Motor neuron (in vitro differentiated cells): ENCODE results near the gene ADPRS. TPM values are rescaled to one million over a fixed set of nuclear protein-coding genes. Genes with fewer than 3 reads are reported as not detected.
A peak's percentile ranks its signal among the peaks of the same experiment; 100 is the strongest.

ENCODE experiments used
- ATAC-seq, 8 experiments: fragments of 200-7000 bp; cut with Tn5 transposase; replicated peaks in 6 of 8; 2 replicates each; pipeline ENCODE4 v1.8.0; 2021; ENCODE audit warnings: mild to moderate bottlenecking in 8 of 8, moderate library complexity in 8 of 8
- H3K27ac ChIP-seq, 2 donors: fragments of 250-450 bp; sonication (Bioruptor Pico); 2 replicates each; pipeline ENCODE4 v1.9.0; 2021; ENCODE audit warnings: antibody characterized with exemption in 2 of 2, mild to moderate bottlenecking in 2 of 2, moderate library complexity in 1 of 2
- H3K4me1 ChIP-seq, 2 donors: fragments of 250-450 bp; sonication (Bioruptor Pico); replicated peaks in 1 of 2; 2 replicates each; pipeline ENCODE4 v1.6.1; 2021; ENCODE audit warnings: antibody characterized with exemption in 2 of 2, mild to moderate bottlenecking in 2 of 2, moderate library complexity in 1 of 2
- H3K4me3 ChIP-seq, 5 donors: fragments of 250-450 bp; sonication (Bioruptor Pico); 2 replicates each; pipeline ENCODE4 v1.9.0; 2021; ENCODE audit warnings: antibody characterized with exemption in 5 of 5, mild to moderate bottlenecking in 5 of 5, moderate library complexity in 4 of 5
- WGBS, 10 experiments: fragments of 450-650 bp; shearing (Covaris generic); methylation state at CpG; one replicate each; pipeline ENCODE4 v1.0.0; 2022; 5-methylcytosine and 5-hydroxymethylcytosine counted together
- in situ Hi-C, 9 experiments: fragments of 400-800 bp; cut with MboI; loops; one replicate each; pipeline ENCODE4 v1.15.0; 2021; ENCODE audit warnings: low sequenced_read_pairs in 9 of 9, low pct_unique_long_range_greater_than_20kb in 2 of 9; ENCODE audit not compliant: unreplicated experiment in 9 of 9
- total RNA-seq, 8 experiments: library from RNA; unstranded; fragments of 300-600 nt; gene quantifications; 2 replicates each; pipeline versions ENCODE4 v1.2.3 to v1.2.4, GENCODE V29; 2022

The ADPRS gene
- total RNA-seq, 8 experiments from 2014 or later, result 21.7 to 45.8 (median 38.6) TPM

DNA sequence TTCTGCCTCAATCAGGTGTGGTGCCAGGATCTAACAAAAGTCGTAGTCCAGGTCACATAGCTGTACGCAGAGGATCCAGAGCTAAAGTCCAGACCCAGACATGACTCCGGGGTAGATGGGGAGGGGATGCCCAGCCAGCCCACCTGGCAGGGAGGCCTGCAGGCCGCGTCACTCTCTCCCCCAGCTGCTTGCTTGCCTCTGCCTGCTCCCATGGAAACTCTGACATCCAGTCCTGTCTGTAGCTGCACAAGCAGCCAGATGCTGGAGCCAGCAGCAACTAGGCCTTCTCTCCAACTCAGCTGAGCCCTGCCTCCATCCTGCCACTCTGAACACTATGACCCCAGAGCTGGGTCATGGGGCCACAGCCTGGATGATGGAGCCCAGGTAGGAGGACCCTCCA lies 28.2 kb downstream of the ADPRS start:
- H3K27ac ChIP-seq, result no peak overlapping the region
- in situ Hi-C loops, result loop anchor here in 3 of 9 experiments (25.0 kb wide), 2 partner anchors 170 to 295 kb away; no protein-coding TSS in a partner anchor
- H3K4me3 ChIP-seq, result no peak overlapping the region
- 70 to 100% (median 83%) methylated on average over 1 to 5 of the region's 5 CpGs; no CpG with 5 or more reads in 5 of the 10 experiments for WGBS, 10 experiments
- H3K4me1 ChIP-seq, result peaks cover 0 to 6% of the 10 kb centered on the region in 2 donors
- peak in 4 of 8 experiments; percentile 8 to 71 (median 36) for ATAC-seq

DNA sequence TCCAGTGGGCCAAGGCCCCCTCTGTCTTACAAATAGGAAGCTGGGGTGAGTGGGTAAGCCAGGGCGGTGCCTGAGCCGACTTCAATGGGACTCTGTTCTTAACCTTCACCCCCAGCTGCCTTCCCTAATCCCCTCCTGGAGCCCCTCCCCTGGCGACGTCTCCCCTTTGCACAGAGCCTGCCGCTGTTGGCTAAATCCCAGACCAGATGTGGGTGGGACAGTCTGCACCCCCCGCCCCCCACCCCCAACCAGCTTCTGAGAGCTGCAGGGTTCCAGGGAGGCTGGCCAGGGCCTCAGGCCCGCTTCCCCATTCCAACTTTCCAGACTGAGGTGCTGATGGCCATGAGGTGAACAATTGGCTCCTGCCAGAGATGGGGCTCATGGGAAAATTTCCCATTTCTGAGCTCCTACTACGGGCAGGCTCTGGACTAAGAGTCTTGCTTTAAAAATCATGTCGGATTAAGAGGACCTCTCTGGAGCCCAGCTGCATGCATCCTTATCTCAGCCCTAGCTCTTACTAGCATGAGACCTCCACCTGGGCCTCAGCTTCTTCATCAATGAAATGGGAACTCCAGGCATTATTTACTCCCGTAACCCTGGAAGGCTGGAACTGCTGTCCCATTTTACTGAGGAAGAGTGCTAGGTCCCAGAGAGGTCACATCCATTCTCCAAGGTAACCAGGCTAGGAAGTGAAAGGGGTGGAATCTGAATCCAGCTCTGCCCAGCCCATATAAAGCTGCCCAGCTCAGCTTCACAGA lies 29.9 kb downstream of the ADPRS start:
- WGBS, 10 experiments, result 70 to 100% (median 80%) methylated on average over 1 to 5 of the region's 10 CpGs; no CpG with 5 or more reads in 2 of the 10 experiments
- in situ Hi-C loops, result loop anchor here in 3 of 9 experiments (25.0 kb wide), 2 partner anchors 169 to 294 kb away; no protein-coding TSS in a partner anchor
- H3K27ac ChIP-seq, result no peak overlapping the region
- peaks cover 13 to 18% of the 10 kb centered on the region in 2 donors for H3K4me1 ChIP-seq
- ATAC-seq, result peak in 1 of 8 experiments; percentile 23
- no peak overlapping the region for H3K4me3 ChIP-seq

DNA sequence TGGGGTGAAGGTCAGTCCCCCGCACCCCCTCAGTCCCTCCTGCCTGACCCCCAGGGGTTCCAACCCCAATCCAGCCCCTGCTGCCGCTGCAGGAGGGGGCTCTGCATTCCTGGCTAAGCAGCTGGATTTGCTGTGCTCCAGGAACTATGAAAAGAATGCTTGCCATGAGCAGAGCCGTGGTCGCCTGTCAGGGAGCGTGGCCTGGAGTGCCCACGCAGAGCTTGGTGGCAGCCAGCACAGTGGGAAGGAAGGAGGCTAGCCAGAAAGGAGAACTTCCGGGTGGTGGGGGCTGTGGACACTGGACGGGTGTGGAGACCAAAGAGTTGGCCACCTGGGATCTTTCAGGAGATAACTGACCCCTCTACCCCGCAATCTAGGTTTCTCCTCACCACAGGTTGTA lies 30.8 kb downstream of the ADPRS start:
- Histone ChIP-seq H3K27ac (no peak overlapping the region), H3K4me3 (no peak overlapping the region), H3K4me1 (peaks cover 13 to 18% of the 10 kb centered on the region in 2 donors)
- ATAC-seq, result no peak
- in situ Hi-C loops, result loop anchor here in 3 of 9 experiments (25.0 kb wide), 2 partner anchors 168 to 293 kb away; no protein-coding TSS in a partner anchor
- 56 to 75% (median 65%) methylated on average over 4 to 8 of the region's 9 CpGs; no CpG with 5 or more reads in 6 of the 10 experiments for WGBS, 10 experiments

DNA sequence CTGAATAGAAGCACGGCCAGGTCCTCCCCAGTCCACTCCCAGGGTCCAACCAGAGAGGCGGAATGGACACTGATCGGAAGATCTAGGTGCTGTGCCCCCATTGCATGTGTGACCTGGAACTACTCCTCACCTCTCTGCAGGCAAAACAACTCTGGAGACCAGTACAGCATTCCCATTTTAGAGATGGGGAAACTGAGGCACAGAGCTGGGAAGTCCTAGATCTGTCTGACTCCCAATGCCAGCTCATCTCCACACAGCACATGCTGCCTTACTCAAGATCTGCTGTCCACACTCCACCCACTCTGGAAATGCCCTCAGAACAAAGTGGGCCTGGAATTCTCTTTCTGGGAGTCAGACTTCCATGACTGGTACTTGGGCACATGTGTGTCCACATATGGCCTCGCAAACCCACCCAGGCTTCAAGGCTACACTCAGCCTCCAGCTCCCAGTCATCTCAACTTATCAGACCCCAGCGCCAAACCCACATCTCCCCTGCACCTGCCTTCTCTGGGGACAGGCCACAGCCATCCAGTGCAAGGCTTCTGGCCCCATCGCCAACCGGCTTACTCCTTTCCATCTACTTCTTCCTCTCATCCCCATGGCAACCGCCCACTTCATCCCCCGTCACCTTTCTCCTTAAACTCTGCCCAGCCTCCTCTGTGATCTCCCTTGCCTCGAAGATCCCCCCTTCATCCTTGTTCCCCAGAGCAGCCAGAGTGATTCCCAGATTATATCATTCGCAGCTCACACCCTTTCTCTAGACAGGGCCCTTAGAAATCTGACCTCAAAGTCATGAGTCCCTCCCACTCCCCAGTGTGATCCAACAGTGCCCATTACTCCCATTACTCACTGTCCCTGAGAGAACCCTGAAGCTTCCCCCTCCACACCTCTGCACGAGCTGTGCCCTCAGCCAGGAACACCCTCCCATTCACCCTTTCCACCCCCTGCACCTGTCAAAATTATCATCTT lies 33.7 kb downstream of the ADPRS start:
- H3K4me1 ChIP-seq, result peaks cover 13 to 23% of the 10 kb centered on the region in 2 donors
- no peak overlapping the region for H3K27ac ChIP-seq
- H3K4me3 ChIP-seq, result no peak overlapping the region
- WGBS, 10 experiments, result 64 to 80% (median 72%) methylated on average over 2 to 11 of the region's 12 CpGs; no CpG with 5 or more reads in 4 of the 10 experiments
- peak in 5 of 8 experiments; percentile 17 to 73 (median 34) for ATAC-seq
- in situ Hi-C loops, result loop anchor here in 3 of 9 experiments (25.0 kb wide), 2 partner anchors 165 to 290 kb away; no protein-coding TSS in a partner anchor

DNA sequence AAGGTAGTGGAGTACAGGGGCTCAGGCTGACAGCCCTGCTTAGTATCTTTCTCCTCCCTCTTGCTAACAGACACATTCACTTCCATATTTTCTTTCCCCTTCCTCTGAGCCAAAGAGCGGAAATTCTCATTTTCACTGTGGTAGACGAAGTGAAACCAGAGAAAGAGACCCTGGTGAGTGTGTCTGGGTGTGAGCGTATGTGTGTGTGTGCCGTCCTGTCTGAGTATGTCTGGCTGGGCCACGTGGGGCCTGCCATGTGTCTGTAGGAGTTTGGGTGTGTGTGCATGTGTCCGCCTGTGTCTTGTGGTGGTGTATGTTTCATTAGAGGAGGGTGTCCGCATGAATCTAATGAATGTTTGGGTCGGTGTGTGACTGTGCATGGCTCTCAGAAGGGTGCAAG lies 34.7 kb downstream of the ADPRS start:
- peak in 3 of 8 experiments; percentile 1 to 65 (median 8) for ATAC-seq
- in situ Hi-C loops, result loop anchor here in 3 of 9 experiments (25.0 kb wide), 2 partner anchors 164 to 289 kb away; no protein-coding TSS in a partner anchor
- WGBS, 10 experiments, result 42 to 72% (median 53%) methylated on average over 3 to 5 of the region's 8 CpGs; no CpG with 5 or more reads in 5 of the 10 experiments
- H3K27ac ChIP-seq, result no peak overlapping the region
- H3K4me3 ChIP-seq, result no peak overlapping the region
- H3K4me1 ChIP-seq, result peaks cover 13 to 23% of the 10 kb centered on the region in 2 donors

DNA sequence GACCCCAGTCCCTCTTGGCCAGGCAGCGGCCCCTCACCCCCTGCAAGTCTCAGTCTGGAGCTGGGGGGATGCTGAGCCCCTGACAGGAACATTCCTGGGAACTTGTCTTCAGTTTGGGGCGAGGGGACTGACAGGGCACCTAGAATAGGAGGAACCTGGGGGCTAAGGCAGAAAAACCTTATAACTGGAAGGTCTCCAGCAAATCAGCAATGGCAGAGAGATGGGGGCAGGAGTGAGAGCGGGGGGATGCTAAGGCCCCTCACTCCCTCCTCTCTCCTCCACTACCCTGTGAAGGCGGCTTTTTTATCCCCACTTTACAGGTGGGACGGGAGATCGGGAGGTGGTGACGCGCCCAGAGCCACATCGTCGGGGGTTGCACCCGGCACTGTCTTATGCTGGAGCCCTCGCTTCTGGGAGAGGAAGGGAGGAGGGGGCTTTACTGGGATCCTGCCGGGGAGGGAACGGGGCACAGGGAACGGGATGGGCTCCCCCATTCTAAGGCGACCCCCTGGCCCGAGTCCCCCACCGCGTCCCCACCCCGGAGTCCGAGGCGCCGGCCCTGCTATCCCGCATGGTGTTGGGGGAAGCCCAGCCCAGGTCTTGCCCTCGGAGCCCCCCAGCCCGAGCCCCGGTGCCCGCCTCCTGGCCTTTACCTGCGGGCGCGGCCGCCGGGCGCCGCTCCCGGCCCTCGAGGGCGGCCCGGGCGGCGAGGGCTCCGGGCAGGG lies 35.9 kb downstream of the ADPRS start:
- Histone ChIP-seq H3K4me1 (peaks cover 13 to 23% of the 10 kb centered on the region in 2 donors), H3K27ac (no peak overlapping the region), H3K4me3 (peak overlapping the region in 2 of 5 donors; percentile 6 to 8)
- WGBS, 10 experiments, result 40 to 86% (median 63%) methylated on average over 1 to 6 of the region's 42 CpGs; no CpG with 5 or more reads in 6 of the 10 experiments
- in situ Hi-C loops, result loop anchor here in 3 of 9 experiments (25.0 kb wide), 2 partner anchors 163 to 288 kb away; no protein-coding TSS in a partner anchor
- ATAC-seq, result peak in 3 of 8 experiments; percentile 0 to 4 (median 1)

DNA sequence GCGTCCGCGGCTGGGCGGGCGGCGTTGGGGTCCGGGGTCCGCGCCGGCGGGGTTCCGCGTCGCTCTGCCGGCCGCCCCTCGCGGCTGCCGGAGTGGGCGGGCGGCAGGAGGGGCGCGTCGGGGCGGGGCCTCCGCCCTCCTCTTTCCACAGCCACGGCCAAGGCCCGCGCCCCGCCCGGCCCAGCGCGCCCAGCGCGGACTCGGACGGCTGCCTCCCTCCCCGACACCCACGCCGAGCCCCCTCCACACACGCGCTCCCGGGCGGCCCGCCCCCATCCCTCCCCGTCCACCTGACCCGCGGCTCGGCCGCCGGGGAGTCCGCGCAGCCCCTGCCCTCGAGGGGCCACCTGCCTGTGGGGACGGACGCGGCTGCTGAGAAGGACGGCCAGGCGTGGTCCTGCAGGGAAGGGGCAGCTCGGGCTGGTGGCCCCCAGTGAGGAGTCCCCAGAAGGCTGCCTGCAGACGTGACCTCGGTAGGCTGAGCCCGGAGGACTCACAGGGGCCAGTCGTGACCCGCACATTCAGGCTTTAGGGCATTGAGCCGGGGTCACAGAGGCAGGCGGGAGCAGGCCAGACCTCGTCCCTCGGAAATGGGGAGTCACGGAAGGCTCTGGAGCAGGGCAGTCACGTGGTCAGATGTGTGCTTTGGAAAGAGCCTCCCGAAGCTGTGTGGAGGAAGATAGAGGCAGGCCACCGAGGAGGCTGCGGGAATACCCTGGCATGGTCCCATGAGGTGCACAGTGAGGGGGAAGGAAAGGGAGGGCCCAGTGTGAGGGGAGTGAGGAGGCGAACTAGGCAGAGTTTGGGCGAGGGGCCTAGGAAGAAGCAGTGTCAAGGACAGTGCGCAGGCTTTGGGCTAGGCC lies 36.7 kb downstream of the ADPRS start, which contains the start of gene COL8A2:
TSS of gene COL8A2 (minus strand) at position 94 of the 863 bp plus-strand sequence. CDS start 24,980 bp downstream, outside the sequence.
- H3K4me3 ChIP-seq, result peak within 1 kb of the TSS in 3 of 5 donors; percentile 1 to 8 (median 6)
- WGBS, 10 experiments, result 7 to 84% (median 60%) methylated on average over 1 to 14 of the region's 77 CpGs; no CpG with 5 or more reads in 5 of the 10 experiments
- in situ Hi-C loops, result no loop called here

DNA sequence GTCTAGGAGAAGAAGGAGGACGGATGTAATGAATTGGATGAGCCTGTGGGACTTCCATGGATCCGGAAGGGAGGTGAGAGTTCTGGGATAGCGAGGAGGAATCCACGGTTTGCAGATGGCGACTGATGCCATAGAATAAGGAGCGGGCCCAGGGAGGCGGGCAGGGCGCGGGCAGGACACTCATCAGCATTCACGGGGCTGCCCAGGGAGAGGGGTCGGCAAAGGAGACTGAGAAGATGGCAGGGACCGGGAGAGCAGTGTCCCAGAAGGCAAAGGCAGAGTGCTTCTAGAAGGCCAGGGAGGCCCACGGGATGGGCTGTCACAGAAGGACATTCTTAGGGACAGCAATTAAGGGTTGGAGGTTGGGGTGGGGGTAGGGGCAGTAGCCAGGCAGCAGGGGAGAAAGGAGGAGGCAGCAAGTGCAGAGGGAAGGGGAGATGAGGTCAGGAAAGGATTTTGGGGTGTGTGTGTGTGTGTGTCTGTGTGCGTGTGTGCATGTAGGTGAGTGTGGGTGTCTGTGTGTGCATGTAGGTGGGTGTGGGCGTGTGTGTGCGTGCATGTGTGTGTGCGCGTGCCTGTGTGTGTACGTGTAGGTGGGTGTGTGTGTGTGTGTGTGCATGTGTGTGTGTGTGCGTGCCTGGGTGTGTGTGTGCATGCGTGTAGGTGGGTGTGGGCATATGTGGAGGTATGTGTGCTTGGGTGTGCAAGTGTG lies 37.5 kb downstream of the ADPRS start:
- in situ Hi-C loops, result no loop called here
- Histone ChIP-seq H3K4me1 (peaks cover 13 to 23% of the 10 kb centered on the region in 2 donors), H3K4me3 (no peak overlapping the region), H3K27ac (no peak overlapping the region)
- WGBS, 10 experiments, result 20 to 88% (median 72%) methylated on average over 2 to 16 of the region's 21 CpGs; no CpG with 5 or more reads in 2 of the 10 experiments
- ATAC-seq, result no peak

More for the DNA sequence above, 36.7 kb downstream of the ADPRS start, which contains the start of gene COL8A2:
- Histone ChIP-seq H3K27ac (no peak within 1 kb of the TSS), H3K4me1 (peaks cover 13 to 23% of the 10 kb centered on the region in 2 donors)
- ATAC-seq, result peak; percentile 46 to 86 (median 76)

DNA sequence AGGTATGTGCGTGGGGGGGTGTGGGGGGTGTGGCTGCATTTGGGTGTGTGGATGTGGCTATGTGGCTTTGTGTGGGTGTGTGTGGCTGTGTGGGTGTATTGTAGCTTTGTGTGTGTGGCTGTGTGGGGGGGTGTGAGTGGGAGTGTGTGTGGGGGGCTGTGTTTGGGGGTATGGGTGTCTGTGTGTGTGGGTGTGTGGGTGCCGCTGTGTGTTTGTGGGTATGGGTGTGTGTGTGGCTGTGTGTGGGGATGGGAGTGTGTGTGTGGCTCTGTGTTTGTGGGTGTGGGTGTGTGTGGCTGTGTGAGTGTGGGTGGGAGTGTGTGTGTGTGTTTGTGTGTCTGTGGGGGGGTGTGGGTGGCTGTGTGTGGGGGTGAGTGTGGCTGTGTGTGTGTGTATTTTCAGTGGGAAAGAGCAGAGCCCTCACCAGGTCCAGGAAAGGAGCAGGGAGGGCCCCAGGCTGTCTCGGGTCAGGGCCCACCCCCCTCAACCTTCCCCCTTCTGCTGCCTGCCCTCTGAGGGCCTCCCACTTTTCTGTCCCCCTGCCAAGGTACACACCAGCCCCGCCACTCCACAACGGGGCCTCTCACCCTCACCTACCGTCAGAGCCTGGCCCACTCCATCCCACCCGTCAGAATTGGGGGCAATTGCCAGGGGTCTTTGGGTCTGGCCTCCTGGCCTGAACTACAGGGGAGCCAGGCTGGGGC lies 38.3 kb downstream of the ADPRS start:
- Histone ChIP-seq H3K4me3 (no peak overlapping the region), H3K4me1 (peaks cover 13 to 23% of the 10 kb centered on the region in 2 donors), H3K27ac (no peak overlapping the region)
- no peak for ATAC-seq
- no CpG with 5 or more reads among the region's 7 CpGs for WGBS, 10 experiments
- in situ Hi-C loops, result no loop called here
